ENCODE data around the gene C13orf42.

GRCh38 chr13:51067706-51068105 is 43.4 kb downstream of the C13orf42 start:
- TF ChIP-seq, protein P1, sequence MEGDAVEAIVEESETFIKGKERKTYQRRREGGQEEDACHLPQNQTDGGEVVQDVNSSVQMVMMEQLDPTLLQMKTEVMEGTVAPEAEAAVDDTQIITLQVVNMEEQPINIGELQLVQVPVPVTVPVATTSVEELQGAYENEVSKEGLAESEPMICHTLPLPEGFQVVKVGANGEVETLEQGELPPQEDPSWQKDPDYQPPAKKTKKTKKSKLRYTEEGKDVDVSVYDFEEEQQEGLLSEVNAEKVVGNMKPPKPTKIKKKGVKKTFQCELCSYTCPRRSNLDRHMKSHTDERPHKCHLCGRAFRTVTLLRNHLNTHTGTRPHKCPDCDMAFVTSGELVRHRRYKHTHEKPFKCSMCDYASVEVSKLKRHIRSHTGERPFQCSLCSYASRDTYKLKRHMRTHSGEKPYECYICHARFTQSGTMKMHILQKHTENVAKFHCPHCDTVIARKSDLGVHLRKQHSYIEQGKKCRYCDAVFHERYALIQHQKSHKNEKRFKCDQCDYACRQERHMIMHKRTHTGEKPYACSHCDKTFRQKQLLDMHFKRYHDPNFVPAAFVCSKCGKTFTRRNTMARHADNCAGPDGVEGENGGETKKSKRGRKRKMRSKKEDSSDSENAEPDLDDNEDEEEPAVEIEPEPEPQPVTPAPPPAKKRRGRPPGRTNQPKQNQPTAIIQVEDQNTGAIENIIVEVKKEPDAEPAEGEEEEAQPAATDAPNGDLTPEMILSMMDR (IDR thresholded peaks at IDR 0.05): no peak
- TF ChIP-seq POLR2A (IDR thresholded peaks at IDR 0.05): no peak
- no peak for TF ChIP-seq POLR2AphosphoS5 (IDR thresholded peaks at IDR 0.05)
- TF ChIP-seq EP300 (IDR thresholded peaks at IDR 0.05; ENCODE audit: low read depth): no peak
